IMR-90 (cell line): Measurements from ENCODE around the gene ZC2HC1B. TPM values are rescaled to one million over a fixed set of nuclear protein-coding genes. Genes with fewer than 3 reads are reported as not detected.

Experiments used
- ATAC-seq: fragments of 200-7000 bp; cut with Tn5 transposase; 2 replicates; pipeline ENCODE4 v1.9.1; 2020; ENCODE audit warnings: low read depth, mild to moderate bottlenecking, moderate library complexity
- BruUV-seq: library from RNA; stranded (reverse); fragments of 400-500 nt; replicated peaks from 2 replicates; lab custom pipeline; 2021; lab: Mats Ljungman, UMichigan
- CTCF ChIA-PET: fragments of 300-600 bp; formaldehyde crosslinking; extraction: SDS; loops from one replicate; lab custom pipeline; 2021; ENCODE audit warnings: antibody characterized with exemption; lab: Yijun Ruan, JAX
- POLR2A ChIA-PET: fragments of 300-600 bp; sonication (Branson Sonifier 250); formaldehyde crosslinking; loops from one replicate; lab custom pipeline; 2022; ENCODE audit warnings: antibody characterized with exemption; ENCODE audit not compliant: unreplicated experiment; lab: Charles Lee
- DNase-seq: peaks from one replicate; pipeline ENCODE4 v3.0.0; 2013
- H2AFZ ChIP-seq: replicated peaks from 2 replicates; pipeline ENCODE3; 2013; ENCODE audit warnings: low read length, mild to moderate bottlenecking; ENCODE audit not compliant: poor library complexity
- H2AK5ac ChIP-seq: 2 replicates; pipeline ENCODE4 v1.6.1; 2013; ENCODE audit warnings: low read depth, low read length, inconsistent platforms
- H2AK9ac ChIP-seq: replicated peaks from 2 replicates; pipeline ENCODE3; 2013; ENCODE audit warnings: mild to moderate bottlenecking, low read depth, low read length, moderate library complexity; ENCODE audit not compliant: poor library complexity
- H2BK120ac ChIP-seq: 2 replicates; pipeline ENCODE4 v1.6.1; 2013; ENCODE audit warnings: low read depth, low read length, inconsistent platforms
- H2BK15ac ChIP-seq: 3 replicates; pipeline ENCODE4 v1.6.1; 2013; ENCODE audit warnings: low read depth, low read length, inconsistent platforms
- H2BK20ac ChIP-seq: 2 replicates; pipeline ENCODE4 v1.6.1; 2013; ENCODE audit warnings: low read depth, mild to moderate bottlenecking, inconsistent platforms, low read length, moderate library complexity
- H2BK5ac ChIP-seq: 2 replicates; pipeline ENCODE4 v1.6.1; 2013; ENCODE audit warnings: mild to moderate bottlenecking, low read depth, low read length, inconsistent platforms; ENCODE audit not compliant: poor library complexity, severe bottlenecking
- H3K14ac ChIP-seq: replicated peaks from 2 replicates; pipeline ENCODE4 v1.6.1; 2013; ENCODE audit warnings: low read depth, low read length, inconsistent platforms
- H3K18ac ChIP-seq: 2 replicates; pipeline ENCODE4 v1.6.1; 2013; ENCODE audit warnings: low read depth, low read length, control low read depth
- H3K23ac ChIP-seq: 2 replicates; pipeline ENCODE4 v1.6.1; 2013; ENCODE audit warnings: low read depth, low read length, inconsistent platforms
- H3K27ac ChIP-seq: 2 replicates; pipeline ENCODE4 v1.5.1; 2013; ENCODE audit warnings: mild to moderate bottlenecking, control low read depth, low read length; ENCODE audit not compliant: insufficient read depth
- H3K27me3 ChIP-seq: 2 replicates; pipeline ENCODE4 v1.6.1; 2013; ENCODE audit warnings: low read length; ENCODE audit not compliant: control insufficient read depth, insufficient read depth
- H3K36me3 ChIP-seq: 2 replicates; pipeline ENCODE4 v1.6.1; 2013; ENCODE audit warnings: low read length, mixed read lengths; ENCODE audit not compliant: control insufficient read depth, insufficient read depth
- H3K4ac ChIP-seq: 2 replicates; pipeline ENCODE4 v1.6.1; 2013; ENCODE audit warnings: low read depth, low read length, inconsistent platforms
- H3K4me1 ChIP-seq: 2 replicates; pipeline ENCODE4 v1.6.1; 2013; ENCODE audit warnings: low read length, mixed read lengths; ENCODE audit not compliant: control insufficient read depth, insufficient read depth
- H3K4me2 ChIP-seq: 2 replicates; pipeline ENCODE4 v1.6.1; 2013; ENCODE audit warnings: low read depth, mild to moderate bottlenecking, control low read depth, low read length, moderate library complexity
- H3K4me3 ChIP-seq: 2 replicates; pipeline ENCODE4 v1.5.1; 2013; ENCODE audit warnings: low read depth, mild to moderate bottlenecking, control low read depth, low read length, moderate library complexity; ENCODE audit not compliant: insufficient read depth
- H3K56ac ChIP-seq: 2 replicates; pipeline ENCODE4 v1.6.1; 2013; ENCODE audit warnings: low read length, inconsistent platforms; ENCODE audit not compliant: insufficient read depth; ENCODE audit errors: extremely low read depth
- H3K79me1 ChIP-seq, 2 experiments: 2 replicates each; pipeline ENCODE4 v1.6.1; 2013; ENCODE audit warnings: low read length in 2 of 2, inconsistent platforms in 1 of 2, low read depth in 1 of 2
- H3K9ac ChIP-seq: 2 replicates; pipeline ENCODE4 v1.6.1; 2013; ENCODE audit warnings: low read depth, low read length, control low read depth
- H3K9me1 ChIP-seq: 2 replicates; pipeline ENCODE4 v1.6.1; 2013; ENCODE audit warnings: low read length, inconsistent platforms; ENCODE audit not compliant: insufficient read depth
- H3K9me3 ChIP-seq: 2 replicates; pipeline ENCODE4 v1.6.1; 2013; ENCODE audit warnings: low read length; ENCODE audit not compliant: control insufficient read depth, insufficient read depth
- H4K20me1 ChIP-seq: 2 replicates; pipeline ENCODE4 v1.6.1; 2013; ENCODE audit warnings: low read length, inconsistent platforms; ENCODE audit not compliant: insufficient read depth
- H4K5ac ChIP-seq: 2 replicates; pipeline ENCODE4 v1.6.1; 2013; ENCODE audit warnings: mild to moderate bottlenecking, low read depth, low read length, control low read depth
- H4K8ac ChIP-seq, 2 experiments: 2 replicates each; pipeline ENCODE4 v1.6.1; 2013; ENCODE audit warnings: low read depth in 2 of 2, low read length in 2 of 2, control low read depth in 1 of 2, inconsistent platforms in 1 of 2
- H4K91ac ChIP-seq: 2 replicates; pipeline ENCODE4 v1.6.1; 2013; ENCODE audit warnings: low read depth, low read length, inconsistent platforms; ENCODE audit not compliant: insufficient read depth
- BHLHE40 ChIP-seq: fragments of 150-350 bp; IDR thresholded peaks from 2 replicates; pipeline ENCODE4 v1.6.1; 2016; ENCODE audit warnings: mild to moderate bottlenecking, low read depth, low read length
- CEBPB ChIP-seq: IDR thresholded peaks from 2 replicates; pipeline ENCODE4 v1.6.1; 2012; ENCODE audit warnings: low read depth, low read length, improper control_type of control experiment
- CHD1 ChIP-seq: IDR thresholded peaks from 2 replicates; pipeline ENCODE4 v1.6.1; 2012; ENCODE audit warnings: low read depth, low read length, improper control_type of control experiment
- CTCF ChIP-seq: conservative IDR thresholded peaks from 2 replicates; pipeline ENCODE4 v1.5.1; 2012; ENCODE audit warnings: mild to moderate bottlenecking, low read depth, low read length, improper control_type of control experiment
- ELK1 ChIP-seq: fragments of 150-350 bp; IDR thresholded peaks from 2 replicates; pipeline ENCODE4 v1.6.1; 2016; ENCODE audit warnings: low read depth, mild to moderate bottlenecking, low read length, moderate library complexity, borderline replicate concordance
- MAZ ChIP-seq: IDR thresholded peaks from 2 replicates; pipeline ENCODE4 v1.6.1; 2012; ENCODE audit warnings: low read depth, mild to moderate bottlenecking, low read length, improper control_type of control experiment, moderate library complexity, borderline replicate concordance
- MXI1 ChIP-seq: IDR thresholded peaks from 2 replicates; pipeline ENCODE4 v1.6.1; 2012; ENCODE audit warnings: low read depth, mild to moderate bottlenecking, low read length, moderate library complexity, borderline replicate concordance
- NFE2L2 ChIP-seq: fragments of 150-350 bp; IDR thresholded peaks from 2 replicates; pipeline ENCODE4 v1.6.1; 2016; ENCODE audit warnings: low read depth, mild to moderate bottlenecking, low read length
- POLR2A ChIP-seq: IDR thresholded peaks from 2 replicates; pipeline ENCODE4 v1.6.1; 2012; ENCODE audit warnings: mild to moderate bottlenecking, low read depth, low read length
- RAD21 ChIP-seq: IDR thresholded peaks from 2 replicates; pipeline ENCODE4 v1.6.1; 2012; ENCODE audit warnings: low read length, improper control_type of control experiment
- RCOR1 ChIP-seq: IDR thresholded peaks from 2 replicates; pipeline ENCODE4 v1.6.1; 2012; ENCODE audit warnings: mild to moderate bottlenecking, low read length, improper control_type of control experiment; ENCODE audit not compliant: insufficient replicate concordance
- RFX5 ChIP-seq: IDR thresholded peaks from 2 replicates; pipeline ENCODE4 v1.8.0; 2012; ENCODE audit warnings: low read depth, mild to moderate bottlenecking, low read length, moderate library complexity
- SMC3 ChIP-seq: fragments of 150-350 bp; IDR thresholded peaks from 2 replicates; pipeline ENCODE4 v1.6.1; 2016; ENCODE audit warnings: low read depth, mild to moderate bottlenecking, antibody characterized with exemption, low read length, moderate library complexity
- USF2 ChIP-seq: fragments of 150-350 bp; IDR thresholded peaks from 2 replicates; pipeline ENCODE4 v1.6.1; 2017; ENCODE audit warnings: mild to moderate bottlenecking, antibody characterized with exemption, low read length, low read depth
- WGBS, 2 experiments: methylation state at CpG; one replicate each; pipeline versions ENCODE4 v1.1.5 to v1.1.7; 2013; ENCODE audit warnings: missing lambda C conversion rate in 2 of 2; ENCODE audit not compliant: insufficient read length in 1 of 2; ENCODE audit errors: extremely low coverage in 2 of 2; 5-methylcytosine and 5-hydroxymethylcytosine counted together
- dilution Hi-C: fragments of 300-500 bp; cut with HindIII; formaldehyde crosslinking; loops from one replicate; pipeline ENCODE4 v1.14.3; 2018; ENCODE audit warnings: low sequenced_read_pairs; ENCODE audit not compliant: unreplicated experiment
- in situ Hi-C: fragments of 300-500 bp; cut with MboI; formaldehyde crosslinking; loops from 3 replicates; pipeline ENCODE4 v1.14.3; 2019; ENCODE audit warnings: low sequenced_read_pairs, inconsistent platforms, mixed read lengths
- intact Hi-C: fragments of 100-400 bp; cut with micrococcal nuclease; formaldehyde crosslinking; loops from 2 replicates; pipeline ENCODE4 v1.10.0; 2022
- polyA plus RNA-seq, 3 experiments: library from polyadenylated mRNA; depleted of rRNA; stranded (reverse); fragments of >200 nt; gene quantifications; 2 replicates each; pipeline ENCODE4 v1.2.3, GENCODE V29; 2012; ENCODE audit warnings: low replicate concordance in 1 of 3
- total RNA-seq: library from RNA; depleted of rRNA; stranded (reverse); fragments of >200 nt; gene quantifications from 2 replicates; pipeline ENCODE4 v1.2.3, GENCODE V29; 2012

The ZC2HC1B gene
- total and polyA plus RNA-seq, 2 of the 4 experiments (the other 2 are of a cell fraction) = not detected

GRCh38 chr6:143973097-143973966, 109.1 kb downstream of the ZC2HC1B start:
- no peak overlapping the region for H3K4ac ChIP-seq
- peaks cover 6% of the 10 kb centered on the region for H3K27me3 ChIP-seq
- no TSS peak for BruUV-seq
- H3K4me1 ChIP-seq = peaks cover 8% of the 10 kb centered on the region
- H3K9me1 ChIP-seq = no peaks in the 10 kb centered on the region; the same call in 1 of the 2 replicates
- ChIA-PET POLR2A (no interaction called here), CTCF (no interaction called here)
- H3K27ac ChIP-seq = no peak overlapping the region
- no peak overlapping the region for H2AK9ac ChIP-seq
- H2BK15ac ChIP-seq = no peak overlapping the region
- no peak overlapping the region; the same call in 1 of the 2 replicates for H3K4me2 ChIP-seq
- dilution Hi-C loops (no loop called here), intact Hi-C loops (loop anchor here (5.0 kb wide), 1 partner anchor 34 kb away; the partner anchor contains the start of gene PLAGL1), in situ Hi-C loops (no loop called here)
- peaks cover 18% of the 10 kb centered on the region; the same call in 1 of the 2 replicates for H4K20me1 ChIP-seq
- no peaks in the 10 kb centered on the region for H3K9me3 ChIP-seq
- H2BK120ac ChIP-seq = no peak overlapping the region
- H3K23ac ChIP-seq = no peak overlapping the region
- no peak overlapping the region for H2AFZ ChIP-seq
- H4K5ac ChIP-seq = no peak overlapping the region; the same call in 1 of the 2 replicates
- no peaks in the 10 kb centered on the region; the same call in 1 of the 2 replicates for H3K36me3 ChIP-seq
- H2BK5ac ChIP-seq = no peak overlapping the region
- H2BK20ac ChIP-seq = no peak overlapping the region
- H2AK5ac ChIP-seq = no peak overlapping the region
- no peak for ATAC-seq
- no peak overlapping the region for H3K4me3 ChIP-seq
- no peak overlapping the region for H3K14ac ChIP-seq
- WGBS, 2 experiments = 48 to 100% methylated on average over 1 to 4 of the region's 13 CpGs
- peaks cover 3 to 14% of the 10 kb centered on the region in 2 experiments; a peak in 3 of 4 replicates for H3K79me1 ChIP-seq
- DNase-seq = no peak
- H4K8ac ChIP-seq = no peak overlapping the region
- no peak overlapping the region for H4K91ac ChIP-seq
- no peak overlapping the region for H3K18ac ChIP-seq
- H3K9ac ChIP-seq = no peak overlapping the region
- no peak overlapping the region for H3K56ac ChIP-seq
- TF ChIP-seq BHLHE40 (no peak), CTCF (no peak), MXI1 (no peak), SMC3 (no peak), USF2 (no peak), NFE2L2 (no peak), POLR2A (no peak), ELK1 (no peak), RAD21 (no peak), MAZ (no peak), CHD1 (no peak), RFX5 (no peak), CEBPB (no peak), RCOR1 (no peak)
